HepG2 (cell line): Measurements from ENCODE around the gene RBM3. TPM values are rescaled to one million over a fixed set of nuclear protein-coding genes. Genes with fewer than 3 reads are reported as not detected.
A peak's percentile ranks its signal among the peaks of the same experiment; 100 is the strongest.

Experiments
- AKAP8 ChIP-seq: sonication (generic); formaldehyde crosslinking; IDR thresholded peaks from 2 replicates; pipeline ENCODE4 v1.5.1; 2020; ENCODE audit warnings: mild to moderate bottlenecking, missing genetic modification reagents
- ARID4A ChIP-seq: sonication (generic); formaldehyde crosslinking; IDR thresholded peaks from 2 replicates; pipeline ENCODE4 v1.5.0; 2020; ENCODE audit warnings: mild to moderate bottlenecking, missing genetic modification reagents, borderline replicate concordance
- ARID5B ChIP-seq: IDR thresholded peaks from 2 replicates; pipeline ENCODE4 v1.4.0; 2020; ENCODE audit warnings: mild to moderate bottlenecking, missing genetic modification reagents
- ATF1 ChIP-seq: IDR thresholded peaks from 2 replicates; pipeline ENCODE4 v1.6.1; 2016; ENCODE audit warnings: mild to moderate bottlenecking, control low read depth
- CREB3 ChIP-seq: sonication (generic); formaldehyde crosslinking; IDR thresholded peaks from 2 replicates; pipeline ENCODE4 v1.5.0; 2020; ENCODE audit warnings: missing genetic modification reagents
- FOXA1 ChIP-seq, 2 experiments: fragments of 450-650 bp in 1 of 2; sonication (generic) in 1 of 2; formaldehyde crosslinking in 1 of 2; IDR thresholded peaks; 2 replicates each; pipeline versions ENCODE4 v1.4.0 to v1.6.1; 2016 to 2020; ENCODE audit warnings: missing genetic modification reagents in 1 of 2
- HNRNPH1 ChIP-seq: fragments of 200-400 bp; formaldehyde crosslinking; optimal IDR thresholded peaks from 2 replicates; pipeline ENCODE3; 2017; ENCODE audit warnings: mild to moderate bottlenecking, low read depth, low read length
- JUNB ChIP-seq: sonication (generic); formaldehyde crosslinking; IDR thresholded peaks from 2 replicates; pipeline ENCODE4 v1.8.0; 2022; ENCODE audit warnings: missing genetic modification reagents, mild to moderate bottlenecking, borderline replicate concordance
- NFKB2 ChIP-seq: sonication (generic); formaldehyde crosslinking; IDR thresholded peaks from 2 replicates; pipeline ENCODE4 v1.4.0; 2020; ENCODE audit warnings: missing genetic modification reagents, borderline replicate concordance
- SIX1 ChIP-seq: sonication (generic); formaldehyde crosslinking; IDR thresholded peaks from 2 replicates; pipeline ENCODE4 v1.4.0; 2020; ENCODE audit warnings: missing genetic modification reagents, borderline replicate concordance
- SIX4 ChIP-seq: sonication (generic); formaldehyde crosslinking; IDR thresholded peaks from 2 replicates; pipeline ENCODE4 v1.4.0; 2020; ENCODE audit warnings: missing genetic modification reagents
- SRF ChIP-seq: IDR thresholded peaks from 2 replicates; pipeline ENCODE4 v1.6.1; 2011; ENCODE audit warnings: mild to moderate bottlenecking, low read depth, low read length, moderate library complexity
- ZNF441 ChIP-seq: sonication (generic); formaldehyde crosslinking; IDR thresholded peaks from 2 replicates; pipeline ENCODE4 v1.7.0; 2021; ENCODE audit warnings: missing genetic modification reagents, borderline replicate concordance
- ZNF451 ChIP-seq: sonication (generic); formaldehyde crosslinking; IDR thresholded peaks from 2 replicates; pipeline ENCODE4 v1.5.0; 2020; ENCODE audit warnings: mild to moderate bottlenecking, missing genetic modification reagents
- polyA plus RNA-seq, 8 experiments: library from polyadenylated mRNA; depleted of rRNA in 3 of 8; stranded (reverse) in 7 of 8; unstranded in 1 of 8; fragments of >200 nt; fragmentation: Illumina TruSeq in 4 of 8; extraction: Trizol in 4 of 8; gene quantifications; 2 replicates each; pipeline versions ENCODE4 v1.2.1 to v1.2.3, GENCODE V29; 2011 to 2016; ENCODE audit warnings: low read depth in 4 of 8, missing spikeins in 1 of 8, mixed read lengths in 1 of 8; ENCODE audit not compliant: insufficient read depth in 1 of 8
- total RNA-seq, 5 experiments: library from RNA; depleted of rRNA; stranded (reverse); fragments of >200 nt; fragmentation: Illumina TruSeq; extraction: Trizol; gene quantifications; 2 replicates each; pipeline ENCODE4 v1.2.3, GENCODE V29; 2016; ENCODE audit warnings: low read depth in 1 of 5
- TF ChIP-seq, protein P1 (sequence below): sonication (generic); formaldehyde crosslinking; IDR thresholded peaks from 2 replicates; pipeline ENCODE4 v1.4.0; 2020; ENCODE audit warnings: missing genetic modification reagents, borderline replicate concordance
- TF ChIP-seq, protein P2 (sequence below): sonication (generic); formaldehyde crosslinking; IDR thresholded peaks from 2 replicates; pipeline ENCODE4 v1.4.0; 2020; ENCODE audit warnings: mild to moderate bottlenecking, missing genetic modification reagents

RBM3 gene
- total and polyA plus RNA-seq, 2 of the 13 experiments (the other 11 are each of a cell fraction or from before 2014, with no cell fraction given) = 123 to 182 TPM

- TF ChIP-seq, protein P1, sequence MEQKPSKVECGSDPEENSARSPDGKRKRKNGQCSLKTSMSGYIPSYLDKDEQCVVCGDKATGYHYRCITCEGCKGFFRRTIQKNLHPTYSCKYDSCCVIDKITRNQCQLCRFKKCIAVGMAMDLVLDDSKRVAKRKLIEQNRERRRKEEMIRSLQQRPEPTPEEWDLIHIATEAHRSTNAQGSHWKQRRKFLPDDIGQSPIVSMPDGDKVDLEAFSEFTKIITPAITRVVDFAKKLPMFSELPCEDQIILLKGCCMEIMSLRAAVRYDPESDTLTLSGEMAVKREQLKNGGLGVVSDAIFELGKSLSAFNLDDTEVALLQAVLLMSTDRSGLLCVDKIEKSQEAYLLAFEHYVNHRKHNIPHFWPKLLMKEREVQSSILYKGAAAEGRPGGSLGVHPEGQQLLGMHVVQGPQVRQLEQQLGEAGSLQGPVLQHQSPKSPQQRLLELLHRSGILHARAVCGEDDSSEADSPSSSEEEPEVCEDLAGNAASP (CRISPR knock-in tag) = no peak
- no peak for TF ChIP-seq HNRNPH1
- TF ChIP-seq AKAP8 (CRISPR knock-in tag) = no peak
- TF ChIP-seq NFKB2 (CRISPR knock-in tag) = peak; percentile 62; the same call in 1 of the 2 replicates
- TF ChIP-seq FOXA1 (IDR thresholded peaks at IDR 0.05) = no peak
- no peak for TF ChIP-seq FOXA1 (CRISPR knock-in tag; IDR thresholded peaks at IDR 0.05)
- TF ChIP-seq ZNF441 (CRISPR knock-in tag) = no peak; the same call in 1 of the 2 replicates
- 0 out of 2 replicates have a peak, but pooled peaks have one; percentile 2 for TF ChIP-seq ARID5B
- no peak for TF ChIP-seq SRF
- 0 out of 2 replicates have a peak, but pooled peaks have one; percentile 36 for TF ChIP-seq ATF1 (CRISPR knock-in tag)
- TF ChIP-seq SIX1 = no peak
- TF ChIP-seq, protein P2, sequence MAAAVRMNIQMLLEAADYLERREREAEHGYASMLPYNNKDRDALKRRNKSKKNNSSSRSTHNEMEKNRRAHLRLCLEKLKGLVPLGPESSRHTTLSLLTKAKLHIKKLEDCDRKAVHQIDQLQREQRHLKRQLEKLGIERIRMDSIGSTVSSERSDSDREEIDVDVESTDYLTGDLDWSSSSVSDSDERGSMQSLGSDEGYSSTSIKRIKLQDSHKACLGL (CRISPR knock-in tag) = peak; percentile 87
- TF ChIP-seq ARID4A = peak; percentile 84
- no peak for TF ChIP-seq ZNF451 (CRISPR knock-in tag)
- peak; percentile 53; the same call in 1 of the 2 replicates for TF ChIP-seq CREB3 (CRISPR knock-in tag)
- TF ChIP-seq JUNB (CRISPR knock-in tag) = no peak
- TF ChIP-seq SIX4 (CRISPR knock-in tag) = no peak
These were observed at the start of gene RBM3 (continued) for GRCh38 chrX:48574270-48575266.
